Measurements from ENCODE around the gene NPR3.

Gene NPR3

GRCh38 chr5:32837211-32837610, 126.1 kb downstream of the NPR3 start:
- Mint-ChIP-seq H3K27me3 (no peaks in the 10 kb centered on the region), H3K36me3 (ENCODE audit: insufficient read depth) (no peaks in the 10 kb centered on the region), H3K4me3 (no peak overlapping the region), H3K9me3 (peaks cover 8% of the 10 kb centered on the region), H3K4me1 (no peaks in the 10 kb centered on the region), H3K27ac (ENCODE audit: low read depth) (no peak overlapping the region)
- DNase-seq (ENCODE audit: low spot score in 2 of 2) (no peak), ATAC-seq (replicated peaks; ENCODE audit: extremely low read depth, poor library complexity, severe bottlenecking) (no peak)

- ATAC-seq (replicated peaks; ENCODE audit: extremely low read depth, poor library complexity, severe bottlenecking) (no peak), DNase-seq (ENCODE audit: low spot score in 2 of 2) (no peak)
- Mint-ChIP-seq H3K27me3 (no peaks in the 10 kb centered on the region), H3K36me3 (ENCODE audit: insufficient read depth) (no peaks in the 10 kb centered on the region), H3K27ac (ENCODE audit: low read depth) (no peak overlapping the region), H3K4me1 (no peaks in the 10 kb centered on the region), H3K9me3 (no peaks in the 10 kb centered on the region), H3K4me3 (no peak overlapping the region)
Observed at GRCh38 chr5:32839106-32839505, 128.0 kb downstream of the NPR3 start.

DNA sequence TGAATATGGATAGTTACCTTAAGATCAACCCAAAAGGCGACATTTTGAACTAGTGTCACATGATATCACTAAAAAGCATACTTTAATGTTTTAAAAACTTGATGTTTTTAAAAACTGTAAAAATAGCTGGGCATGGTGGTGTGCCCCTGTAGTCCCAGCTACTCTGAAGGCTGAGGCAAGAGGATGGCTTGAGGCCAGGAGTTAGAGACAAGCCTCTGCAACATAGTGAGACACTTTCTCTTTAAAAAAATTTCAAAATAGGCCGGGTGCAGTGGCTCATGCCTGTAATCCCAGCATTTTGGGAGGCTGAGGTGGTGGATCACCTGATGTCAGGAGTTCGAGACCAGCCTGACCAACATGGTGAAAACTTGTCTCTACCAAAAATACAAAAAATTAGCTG, 129.5 kb downstream of the NPR3 start:
- no peaks in the 10 kb centered on the region for H3K4me1 Mint-ChIP-seq
- DNase-seq (ENCODE audit: low spot score in 2 of 2) (no peak), ATAC-seq (replicated peaks; ENCODE audit: extremely low read depth, poor library complexity, severe bottlenecking) (no peak)
- no peak overlapping the region for H3K27ac Mint-ChIP-seq (ENCODE audit: low read depth)
- H3K9me3 Mint-ChIP-seq, result no peaks in the 10 kb centered on the region
- H3K36me3 Mint-ChIP-seq (ENCODE audit: insufficient read depth), result no peaks in the 10 kb centered on the region
- H3K4me3 Mint-ChIP-seq, result no peak overlapping the region
- no peaks in the 10 kb centered on the region for H3K27me3 Mint-ChIP-seq

All from central memory CD8-positive, alpha-beta T cell (primary cell).